Neural cell (in vitro differentiated cells): ENCODE measurements around the gene MEF2A. TPM values are rescaled to one million over a fixed set of nuclear protein-coding genes. Genes with fewer than 3 reads are reported as not detected.

ENCODE experiments used
- H2AFZ ChIP-seq: fragments of 200-600, 300-800 bp; sonication (generic), shearing (Covaris generic); 2 replicates; pipeline ENCODE4 v1.6.0; 2014; ENCODE audit warnings: low read depth, mild to moderate bottlenecking, antibody characterized with exemption, low read length, moderate library complexity
- H3F3A ChIP-seq: fragments of 200-600 bp; shearing (Covaris generic); 2 replicates; pipeline ENCODE4 v1.6.1; 2016; ENCODE audit warnings: mild to moderate bottlenecking, moderate library complexity, mixed read lengths, antibody characterized with exemption, low read length; ENCODE audit not compliant: insufficient read depth, poor library complexity, severe bottlenecking
- H3K27ac ChIP-seq: fragments of 200-600, 300-800 bp; sonication (generic), shearing (Covaris generic); 2 replicates; pipeline ENCODE4 v1.5.1; 2014; ENCODE audit warnings: mild to moderate bottlenecking, low read length, moderate library complexity
- H3K27me3 ChIP-seq: fragments of 300-800, 200-600 bp; sonication (generic), shearing (Covaris generic); 2 replicates; pipeline ENCODE4 v1.6.0; 2014; ENCODE audit warnings: mild to moderate bottlenecking, low read depth, low read length, moderate library complexity; ENCODE audit not compliant: insufficient read depth
- H3K36me3 ChIP-seq: fragments of 300-800, 200-600 bp; sonication (generic), shearing (Covaris generic); 2 replicates; pipeline ENCODE4 v1.5.1; 2014; ENCODE audit warnings: mild to moderate bottlenecking, antibody characterized with exemption, low read length, moderate library complexity; ENCODE audit not compliant: insufficient read depth
- H3K4me2 ChIP-seq: fragments of 300-800, 200-600 bp; sonication (generic), shearing (Covaris generic); 2 replicates; pipeline ENCODE4 v1.6.0; 2014; ENCODE audit warnings: mild to moderate bottlenecking, low read length
- H3K4me3 ChIP-seq: fragments of 300-800, 200-600 bp; sonication (generic), shearing (Covaris generic); 2 replicates; pipeline ENCODE4 v1.5.1; 2014; ENCODE audit warnings: mild to moderate bottlenecking, low read length, moderate library complexity
- H3K79me2 ChIP-seq: fragments of 200-600 bp; shearing (Covaris generic); replicated peaks from 2 replicates; pipeline ENCODE4 v1.6.0; 2014; ENCODE audit warnings: mild to moderate bottlenecking, low read length, moderate library complexity; ENCODE audit not compliant: insufficient read depth
- H3K9ac ChIP-seq: fragments of 300-800, 200-600 bp; sonication (generic), shearing (Covaris generic); 2 replicates; pipeline ENCODE4 v1.6.1; 2016; ENCODE audit warnings: mild to moderate bottlenecking, low read length, mixed read lengths
- H3K9me2 ChIP-seq: fragments of 200-600 bp; shearing (Covaris generic); 2 replicates; pipeline ENCODE4 v1.6.1; 2016; ENCODE audit warnings: mild to moderate bottlenecking, low read length, mixed read lengths; ENCODE audit not compliant: insufficient read depth
- H3K9me3 ChIP-seq: fragments of 200-600, 300-800 bp; sonication (generic), shearing (Covaris generic); 2 replicates; pipeline ENCODE4 v1.6.1; 2016; ENCODE audit warnings: mild to moderate bottlenecking, mixed run types, low read length, moderate library complexity, mixed read lengths
- H4K20me1 ChIP-seq: fragments of 200-600 bp; shearing (Covaris generic); 2 replicates; pipeline ENCODE4 v1.6.1; 2016; ENCODE audit warnings: mild to moderate bottlenecking, mixed run types; ENCODE audit not compliant: insufficient read depth
- CTCF ChIP-seq: fragments of 450-650 bp; IDR thresholded peaks from 2 replicates; pipeline ENCODE4 v1.5.1; 2014; ENCODE audit warnings: antibody characterized with exemption, mild to moderate bottlenecking, moderate library complexity; ENCODE audit not compliant: poor library complexity, severe bottlenecking
- EP300 ChIP-seq: fragments of 450-650 bp; conservative IDR thresholded peaks from 2 replicates; pipeline ENCODE4 v1.6.1; 2014; ENCODE audit warnings: antibody characterized with exemption, mild to moderate bottlenecking, moderate library complexity; ENCODE audit not compliant: poor library complexity, severe bottlenecking
- EZH2 ChIP-seq: fragments of 200-600, 300-800 bp; shearing (Covaris generic), sonication (generic); IDR thresholded peaks from 2 replicates; pipeline ENCODE4 v1.6.1; 2014; ENCODE audit warnings: antibody characterized with exemption, low read length, borderline replicate concordance, mild to moderate bottlenecking; ENCODE audit not compliant: insufficient read depth, poor library complexity, severe bottlenecking
- MXI1 ChIP-seq: fragments of 450-650 bp; conservative IDR thresholded peaks from 2 replicates; pipeline ENCODE4 v1.6.1; 2014; ENCODE audit warnings: antibody characterized with exemption, mild to moderate bottlenecking; ENCODE audit not compliant: poor library complexity, severe bottlenecking
- POLR2AphosphoS5 ChIP-seq: IDR thresholded peaks from 2 replicates; pipeline ENCODE4 v1.6.1; 2012
- RAD21 ChIP-seq: fragments of 450-650 bp; conservative IDR thresholded peaks from 2 replicates; pipeline ENCODE4 v1.6.1; 2014; ENCODE audit warnings: antibody characterized with exemption, mild to moderate bottlenecking, moderate library complexity
- REST ChIP-seq: IDR thresholded peaks from 2 replicates; pipeline ENCODE4 v1.6.1; 2012; ENCODE audit warnings: borderline replicate concordance
- SMC3 ChIP-seq: fragments of 450-650 bp; conservative IDR thresholded peaks from 2 replicates; pipeline ENCODE4 v1.6.1; 2014; ENCODE audit warnings: antibody characterized with exemption, mild to moderate bottlenecking, moderate library complexity; ENCODE audit not compliant: poor library complexity
- TAF1 ChIP-seq: IDR thresholded peaks from 2 replicates; pipeline ENCODE4 v1.6.1; 2012; ENCODE audit warnings: low read depth
- polyA plus RNA-seq: library from polyadenylated mRNA; depleted of rRNA; stranded (reverse); fragments of >200 nt; gene quantifications from 2 replicates; pipeline ENCODE4 v1.2.3, GENCODE V29; 2014

Gene MEF2A
- polyA plus RNA-seq, 1 donor from 2014 or later, result 32.2 TPM

- Histone ChIP-seq H3K4me2 (no peak overlapping the region), H3K9ac (no peak overlapping the region), H3K9me2 (no peaks in the 10 kb centered on the region), H4K20me1 (no peaks in the 10 kb centered on the region), H3K27me3 (no peaks in the 10 kb centered on the region), H3K4me3 (no peak overlapping the region), H3K79me2 (peaks cover 6% of the 10 kb centered on the region), H3K9me3 (no peaks in the 10 kb centered on the region), H2AFZ (no peak overlapping the region), H3K27ac (no peak overlapping the region), H3F3A (no peaks in the 10 kb centered on the region), H3K36me3 (no peaks in the 10 kb centered on the region)
- TF ChIP-seq REST (no peak), POLR2AphosphoS5 (no peak), TAF1 (no peak), SMC3 (no peak), EP300 (no peak), CTCF (no peak), MXI1 (no peak), RAD21 (no peak), EZH2 (no peak)
These were observed 3.5 kb upstream of the MEF2A start for GRCh38 chr15:99562238-99562637.

- Histone ChIP-seq H3K79me2 (peaks cover 28% of the 10 kb centered on the region), H3K27ac (no peak overlapping the region), H3K9me2 (no peaks in the 10 kb centered on the region), H4K20me1 (no peaks in the 10 kb centered on the region), H3K9me3 (no peaks in the 10 kb centered on the region), H3K4me3 (peak overlapping the region; percentile 69), H3K27me3 (no peaks in the 10 kb centered on the region), H3K9ac (peak overlapping the region; percentile 96), H3F3A (no peaks in the 10 kb centered on the region), H2AFZ (peak overlapping the region; percentile 74), H3K36me3 (no peaks in the 10 kb centered on the region), H3K4me2 (no peak overlapping the region)
- TF ChIP-seq SMC3 (no peak), CTCF (no peak), EZH2 (no peak), EP300 (no peak), REST (no peak), RAD21 (no peak), MXI1 (no peak), TAF1 (no peak)
These were observed 1.3 kb upstream of the MEF2A start for GRCh38 chr15:99564221-99565048.
